Activated B cell treated with CpG ODN at 0.5 μM for 24 hours (primary cell): ENCODE results near the gene MED26. TPM values are rescaled to one million over a fixed set of nuclear protein-coding genes. Genes with fewer than 3 reads are reported as not detected.

ENCODE experiments used
- ATAC-seq: fragments of 200-7000 bp; cut with Tn5 transposase; one replicate; pipeline ENCODE4 v1.10.0; 2021; ENCODE audit warnings: low read depth, mild to moderate bottlenecking, moderate library complexity
- CTCF ChIA-PET: fragments of 350-600 bp; sonication (Branson Sonifier 250); formaldehyde crosslinking; loops from one replicate; lab custom pipeline; 2021; ENCODE audit warnings: antibody characterized with exemption; lab: Charles Lee
- POLR2A ChIA-PET: fragments of 350-600 bp; sonication (Branson Sonifier 250); formaldehyde crosslinking; loops from one replicate; lab custom pipeline; 2021; ENCODE audit warnings: antibody characterized with exemption; lab: Charles Lee
- DNase-seq: peaks from one replicate; pipeline ENCODE4 v3.0.0; 2022
- H3K27ac Mint-ChIP-seq: one replicate; pipeline ENCODE4 v1.8.0; 2020; ENCODE audit warnings: mixed read lengths
- H3K27me3 Mint-ChIP-seq: one replicate; pipeline ENCODE4 v1.8.0; 2021; ENCODE audit warnings: mixed read lengths
- H3K36me3 Mint-ChIP-seq: one replicate; pipeline ENCODE4 v1.8.0; 2021; ENCODE audit warnings: low read depth, mixed read lengths
- H3K4me1 Mint-ChIP-seq: one replicate; pipeline ENCODE4 v1.8.0; 2021; ENCODE audit warnings: mixed read lengths
- H3K4me3 Mint-ChIP-seq: one replicate; pipeline ENCODE4 v1.8.0; 2020; ENCODE audit warnings: mild to moderate bottlenecking, mixed read lengths
- H3K9me3 Mint-ChIP-seq: one replicate; pipeline ENCODE4 v1.8.0; 2020; ENCODE audit warnings: mixed read lengths
- intact Hi-C: fragments of 100-400 bp; cut with micrococcal nuclease; formaldehyde crosslinking; loops from one replicate; pipeline ENCODE4 v1.15.1; 2024
- total RNA-seq: library from RNA; stranded (reverse); gene quantifications from 2 replicates; pipeline ENCODE4 v1.2.3, GENCODE V29; 2022
- TF ChIP-seq, protein P1 (sequence below): fragments of 200-600 bp; IDR thresholded peaks from one replicate; pipeline ENCODE4 v1.8.0; 2022; ENCODE audit warnings: antibody characterized with exemption, mild to moderate bottlenecking

MED26 gene
- total RNA-seq, 1 donor from 2014 or later, result 32.0 TPM

DNA sequence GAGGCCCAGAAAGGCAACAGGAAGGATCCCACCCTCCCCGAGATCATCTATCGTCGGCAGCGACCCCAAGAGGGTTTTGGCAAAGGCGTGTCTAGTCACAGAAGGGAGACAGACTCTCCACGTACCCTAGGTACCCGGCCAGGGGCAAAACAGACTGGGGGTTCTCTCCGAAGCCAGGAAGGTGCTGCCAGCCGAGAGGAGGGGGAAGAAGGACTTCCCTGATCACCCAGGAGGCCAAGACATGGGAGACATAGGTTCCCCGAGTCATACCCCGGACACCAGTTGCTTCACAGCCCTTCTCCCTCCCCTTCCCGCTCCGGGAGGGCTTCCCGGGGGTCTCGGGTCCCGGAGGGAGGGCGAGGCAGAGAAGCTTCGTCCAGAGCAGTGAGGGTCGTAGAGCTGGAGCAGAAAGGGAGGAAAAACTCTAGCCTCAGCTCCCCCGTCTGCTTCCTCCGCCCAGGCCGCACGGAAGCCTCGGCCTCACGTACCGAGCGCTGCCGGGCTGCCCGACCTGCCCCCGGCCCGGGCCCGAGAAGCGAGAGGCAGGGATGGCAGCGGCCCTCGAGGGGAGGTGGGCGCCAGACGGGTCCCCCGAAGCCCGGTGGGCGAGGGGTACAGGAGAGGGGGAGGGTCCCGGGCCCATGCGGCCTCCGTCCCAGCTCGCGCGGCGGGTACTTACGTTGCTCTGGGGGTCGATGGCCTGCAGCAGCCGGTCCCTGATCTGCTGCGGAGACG, 644 bp downstream of the MED26 start:
- H3K36me3 Mint-ChIP-seq, result peaks cover 52% of the 10 kb centered on the region
- ATAC-seq, result no peak
- no peaks in the 10 kb centered on the region for H3K9me3 Mint-ChIP-seq
- peak overlapping the region; percentile 89 for H3K4me3 Mint-ChIP-seq
- peak overlapping the region; percentile 74 for H3K27ac Mint-ChIP-seq
- intact Hi-C loops, result loop anchor here (5.0 to 10.0 kb wide), 2 partner anchors 180 to 267 kb away; no protein-coding TSS in a partner anchor
- peaks cover 56% of the 10 kb centered on the region for H3K4me1 Mint-ChIP-seq
- TF ChIP-seq, protein P1, sequence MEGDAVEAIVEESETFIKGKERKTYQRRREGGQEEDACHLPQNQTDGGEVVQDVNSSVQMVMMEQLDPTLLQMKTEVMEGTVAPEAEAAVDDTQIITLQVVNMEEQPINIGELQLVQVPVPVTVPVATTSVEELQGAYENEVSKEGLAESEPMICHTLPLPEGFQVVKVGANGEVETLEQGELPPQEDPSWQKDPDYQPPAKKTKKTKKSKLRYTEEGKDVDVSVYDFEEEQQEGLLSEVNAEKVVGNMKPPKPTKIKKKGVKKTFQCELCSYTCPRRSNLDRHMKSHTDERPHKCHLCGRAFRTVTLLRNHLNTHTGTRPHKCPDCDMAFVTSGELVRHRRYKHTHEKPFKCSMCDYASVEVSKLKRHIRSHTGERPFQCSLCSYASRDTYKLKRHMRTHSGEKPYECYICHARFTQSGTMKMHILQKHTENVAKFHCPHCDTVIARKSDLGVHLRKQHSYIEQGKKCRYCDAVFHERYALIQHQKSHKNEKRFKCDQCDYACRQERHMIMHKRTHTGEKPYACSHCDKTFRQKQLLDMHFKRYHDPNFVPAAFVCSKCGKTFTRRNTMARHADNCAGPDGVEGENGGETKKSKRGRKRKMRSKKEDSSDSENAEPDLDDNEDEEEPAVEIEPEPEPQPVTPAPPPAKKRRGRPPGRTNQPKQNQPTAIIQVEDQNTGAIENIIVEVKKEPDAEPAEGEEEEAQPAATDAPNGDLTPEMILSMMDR, result no peak
- POLR2A ChIA-PET, result interaction anchor here (0.6 to 11.4 kb wide), 10 partner anchors 33 to 1737 kb away, joined by 3 to 242 read pairs (median 4); partner anchors contain the start of genes C19orf44, CALR3, SLC35E1 and SMIM7
- DNase-seq, result peak; percentile 24
- H3K27me3 Mint-ChIP-seq, result no peaks in the 10 kb centered on the region
- CTCF ChIA-PET, result interaction anchor here (1.0 to 2.3 kb wide), 5 partner anchors 32 to 99 kb away, joined by 3 to 7 read pairs (median 4); partner anchors contain the start of gene SMIM7

- TF ChIP-seq, protein P1, result no peak
- Mint-ChIP-seq H3K9me3 (no peaks in the 10 kb centered on the region), H3K4me1 (peaks cover 53% of the 10 kb centered on the region), H3K4me3 (peak overlapping the region; percentile 89), H3K36me3 (peaks cover 51% of the 10 kb centered on the region), H3K27ac (peak overlapping the region; percentile 74), H3K27me3 (no peaks in the 10 kb centered on the region)
- ChIA-PET CTCF (interaction anchor here (1.0 to 2.3 kb wide), 4 partner anchors 39 to 99 kb away, joined by 3 to 7 read pairs (median 5); no protein-coding TSS in a partner anchor), POLR2A (interaction anchor here (0.6 to 11.4 kb wide), 7 partner anchors 11 to 1399 kb away, joined by 3 to 242 read pairs (median 8); partner anchors contain the start of genes C19orf44, CALR3, SLC35E1 and SMIM7)
- no peak for DNase-seq
- ATAC-seq, result no peak
- intact Hi-C loops, result loop anchor here (5.0 to 10.0 kb wide), 2 partner anchors 179 to 268 kb away; no protein-coding TSS in a partner anchor
Measured at GRCh38 chr19:16626796-16627192, 1.2 kb downstream of the MED26 start.

- H3K27ac Mint-ChIP-seq, result no peak overlapping the region
- TF ChIP-seq, protein P1, result no peak
- peaks cover 52% of the 10 kb centered on the region for H3K36me3 Mint-ChIP-seq
- intact Hi-C loops, result loop anchor here (5.0 to 10.0 kb wide), 2 partner anchors 178 to 269 kb away; no protein-coding TSS in a partner anchor
- no peaks in the 10 kb centered on the region for H3K27me3 Mint-ChIP-seq
- peaks cover 67% of the 10 kb centered on the region for H3K4me1 Mint-ChIP-seq
- H3K9me3 Mint-ChIP-seq, result no peaks in the 10 kb centered on the region
- ChIA-PET CTCF (interaction anchor here (1.0 to 2.3 kb wide), 3 partner anchors 41 to 97 kb away, joined by 3 to 7 read pairs (median 4); no protein-coding TSS in a partner anchor), POLR2A (interaction anchor here (0.5 to 11.4 kb wide), 4 partner anchors 10 to 39 kb away, joined by 3 to 242 read pairs (median 8); no protein-coding TSS in a partner anchor)
- ATAC-seq, result no peak
- no peak overlapping the region for H3K4me3 Mint-ChIP-seq
- no peak for DNase-seq
Measured at GRCh38 chr19:16625163-16625958, 2.6 kb downstream of the MED26 start.

DNA sequence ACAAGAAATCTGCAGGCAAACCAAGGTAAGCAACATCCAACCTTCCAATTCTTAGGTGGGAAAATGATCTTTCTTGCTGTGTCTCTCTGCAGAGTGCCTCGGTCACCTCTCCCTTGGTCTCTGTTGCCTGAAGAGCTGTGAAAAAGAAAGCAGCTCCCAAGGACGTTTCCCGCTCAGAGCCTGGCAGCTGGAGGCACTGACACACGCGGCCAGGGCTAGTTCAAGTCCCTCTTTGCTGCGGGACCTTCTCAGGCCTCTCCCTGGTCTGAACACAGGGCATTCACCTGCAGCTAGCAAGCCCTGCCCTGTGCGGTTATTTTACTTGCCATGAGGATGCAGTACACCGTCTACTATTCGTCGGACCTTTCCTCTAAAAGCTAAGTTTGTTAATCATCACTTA, 3.8 kb downstream of the MED26 start:
- Mint-ChIP-seq H3K4me1 (peaks cover 71% of the 10 kb centered on the region), H3K27me3 (no peaks in the 10 kb centered on the region), H3K36me3 (peaks cover 54% of the 10 kb centered on the region), H3K27ac (peak overlapping the region; percentile 59), H3K9me3 (no peaks in the 10 kb centered on the region), H3K4me3 (no peak overlapping the region)
- no peak for DNase-seq
- ATAC-seq, result no peak
- TF ChIP-seq, protein P1, result no peak
- intact Hi-C loops, result loop anchor here (10.0 kb wide), 1 partner anchor 271 kb away; no protein-coding TSS in a partner anchor
- ChIA-PET CTCF (interaction anchor here (1.0 kb wide), 1 partner anchor 41 kb away, joined by 4 read pairs; no protein-coding TSS in a partner anchor), POLR2A (interaction anchor here (0.6 to 11.4 kb wide), 2 partner anchors 38 to 51 kb away, joined by 3 to 242 read pairs; no protein-coding TSS in a partner anchor)
